Right atrium auricular region (tissue), 2 donors: Measurements from ENCODE around the gene BTG4. TPM values are rescaled to one million over a fixed set of nuclear protein-coding genes. Genes with fewer than 3 reads are reported as not detected.

Source experiments
- DNase-seq: peaks from one replicate; pipeline ENCODE4 v3.0.0-alpha.2; 2019; ENCODE audit warnings: low spot score
- H3K27ac ChIP-seq, 2 donors: fragments of 200-600 bp; sonication (generic); 1 replicate in 1 of 2; 2 replicates in 1 of 2; pipeline ENCODE4 v1.5.1; 2016 to 2019
- H3K27me3 ChIP-seq, 2 donors: fragments of 200-600 bp; sonication (generic); one replicate each; pipeline versions ENCODE4 v1.5.1 to v1.6.0; 2017 to 2019
- H3K36me3 ChIP-seq: fragments of 200-600 bp; sonication (generic); one replicate; pipeline ENCODE4 v1.5.1; 2016
- H3K4me1 ChIP-seq, 2 donors: fragments of 200-600 bp; sonication (generic); one replicate each; pipeline versions ENCODE4 v1.5.1 to v1.6.0; 2017 to 2019
- H3K4me3 ChIP-seq, 2 donors: fragments of 200-600 bp; sonication (generic); 1 replicate in 1 of 2; 2 replicates in 1 of 2; pipeline ENCODE4 v1.5.1; 2017 to 2019; ENCODE audit warnings: mild to moderate bottlenecking in 1 of 2, moderate library complexity in 1 of 2
- H3K9me3 ChIP-seq, 2 donors: fragments of 200-600 bp; sonication (generic); one replicate each; pipeline ENCODE4 v1.5.1; 2019
- microRNA counts, 2 donors: library from miRNA; unstranded; fragments of <30 nt; microRNA quantifications; one replicate each; lab custom pipeline; 2016 to 2017
- microRNA-seq, 2 donors: library from miRNA; unstranded; fragments of <30 nt; microRNA quantifications; one replicate each; pipeline ENCODE4, GENCODE V29; 2016 to 2017; ENCODE audit warnings: borderline number of aligned reads in 2 of 2, borderline replicate concordance in 1 of 2
- total RNA-seq, 2 donors: library from RNA; depleted of rRNA; stranded (reverse); fragments of >200 nt; gene quantifications; one replicate each; pipeline ENCODE4 v1.1.0, GENCODE V29; 2016
- TF ChIP-seq, protein P1 (sequence below), 2 donors: fragments of 200-600 bp; sonication (generic); IDR thresholded peaks; one replicate each; pipeline ENCODE4 v1.5.1; 2019; ENCODE audit warnings: antibody characterized with exemption in 2 of 2

BTG4 gene
- total RNA-seq, 2 donors from 2014 or later, result not detected

DNA sequence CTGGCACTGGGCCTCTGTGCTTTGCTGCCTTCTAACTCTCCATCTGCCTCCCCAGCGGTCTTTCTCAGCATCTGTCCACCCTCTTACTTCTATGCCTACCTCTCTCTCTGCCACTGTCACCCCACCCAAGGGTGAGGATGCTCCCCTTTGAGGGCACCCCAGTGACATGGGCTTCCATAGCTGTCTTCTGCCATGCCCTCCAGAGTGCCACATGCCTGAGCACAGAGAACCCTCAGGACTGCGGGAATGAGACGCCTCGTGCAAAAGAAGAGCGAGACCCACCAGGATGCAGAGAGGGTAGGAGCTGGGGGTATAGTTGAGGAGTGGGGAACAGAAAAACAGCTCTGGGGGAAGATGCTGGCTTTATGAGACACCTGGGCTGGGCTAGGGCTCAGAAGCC is 64.3 kb downstream of the BTG4 start:
- Histone ChIP-seq H3K4me3 (no peak overlapping the region), H3K9me3 (no peaks in the 10 kb centered on the region), H3K27me3 (no peaks in the 10 kb centered on the region), H3K27ac (no peak overlapping the region), H3K4me1 (peaks cover 0 to 15% of the 10 kb centered on the region in 2 donors), H3K36me3 (no peaks in the 10 kb centered on the region)
- TF ChIP-seq, protein P1, sequence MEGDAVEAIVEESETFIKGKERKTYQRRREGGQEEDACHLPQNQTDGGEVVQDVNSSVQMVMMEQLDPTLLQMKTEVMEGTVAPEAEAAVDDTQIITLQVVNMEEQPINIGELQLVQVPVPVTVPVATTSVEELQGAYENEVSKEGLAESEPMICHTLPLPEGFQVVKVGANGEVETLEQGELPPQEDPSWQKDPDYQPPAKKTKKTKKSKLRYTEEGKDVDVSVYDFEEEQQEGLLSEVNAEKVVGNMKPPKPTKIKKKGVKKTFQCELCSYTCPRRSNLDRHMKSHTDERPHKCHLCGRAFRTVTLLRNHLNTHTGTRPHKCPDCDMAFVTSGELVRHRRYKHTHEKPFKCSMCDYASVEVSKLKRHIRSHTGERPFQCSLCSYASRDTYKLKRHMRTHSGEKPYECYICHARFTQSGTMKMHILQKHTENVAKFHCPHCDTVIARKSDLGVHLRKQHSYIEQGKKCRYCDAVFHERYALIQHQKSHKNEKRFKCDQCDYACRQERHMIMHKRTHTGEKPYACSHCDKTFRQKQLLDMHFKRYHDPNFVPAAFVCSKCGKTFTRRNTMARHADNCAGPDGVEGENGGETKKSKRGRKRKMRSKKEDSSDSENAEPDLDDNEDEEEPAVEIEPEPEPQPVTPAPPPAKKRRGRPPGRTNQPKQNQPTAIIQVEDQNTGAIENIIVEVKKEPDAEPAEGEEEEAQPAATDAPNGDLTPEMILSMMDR (IDR thresholded peaks at IDR 0.05), result no peak
- no peak for DNase-seq

DNA sequence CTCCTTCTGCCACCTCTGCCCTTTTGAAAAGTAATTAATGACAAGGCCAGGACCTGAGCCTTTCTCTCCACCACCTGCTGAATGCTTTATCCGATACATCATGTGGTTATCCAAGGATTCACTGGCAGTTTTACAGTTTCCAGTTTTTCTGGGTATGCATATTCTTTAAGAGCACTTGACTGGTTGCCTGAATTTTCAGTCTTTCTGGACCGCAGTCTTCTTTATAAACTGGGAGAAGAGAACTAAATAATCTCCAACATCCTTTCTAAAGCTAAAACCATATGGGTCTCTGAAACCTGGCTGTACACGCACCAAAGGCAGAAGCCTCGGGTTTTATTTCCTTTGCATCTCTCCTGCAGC is 65.1 kb downstream of the BTG4 start:
- TF ChIP-seq, protein P1 (IDR thresholded peaks at IDR 0.05), result no peak
- Histone ChIP-seq H3K36me3 (no peaks in the 10 kb centered on the region), H3K9me3 (no peaks in the 10 kb centered on the region), H3K4me3 (no peak overlapping the region), H3K27me3 (no peaks in the 10 kb centered on the region), H3K27ac (no peak overlapping the region), H3K4me1 (peaks cover 0 to 15% of the 10 kb centered on the region in 2 donors)
- DNase-seq, result no peak

DNA sequence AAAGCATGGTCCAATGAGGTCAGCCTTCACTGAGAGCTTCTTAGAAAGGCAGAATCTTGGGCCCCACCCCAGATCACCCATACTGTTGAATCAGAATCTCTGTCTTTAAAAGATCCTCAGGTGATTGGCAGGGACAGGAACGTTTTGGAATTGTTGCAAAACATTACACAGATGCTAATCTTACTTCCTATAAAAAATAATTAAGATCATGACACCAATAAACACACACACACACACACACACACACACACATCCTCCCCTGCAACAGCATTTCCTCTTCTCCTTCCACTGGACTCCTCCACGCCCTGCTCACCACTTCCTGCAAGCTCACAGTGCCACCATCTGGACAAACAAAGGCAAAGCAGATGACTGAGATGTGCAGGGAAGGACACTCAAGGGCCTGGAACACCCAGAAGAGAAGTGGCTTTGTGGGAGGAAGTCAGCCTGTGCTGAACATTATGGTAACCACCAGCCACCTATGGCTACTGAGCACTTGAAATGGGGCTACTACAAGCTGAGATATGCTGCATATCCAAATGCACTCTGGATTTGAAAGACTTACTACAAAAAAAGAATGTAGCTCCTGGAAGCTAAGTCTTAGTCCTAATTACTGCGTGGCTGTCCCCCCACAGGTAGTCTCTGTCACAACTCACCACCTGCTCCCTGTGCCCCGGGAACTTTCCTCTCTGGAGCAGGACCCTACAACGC is 65.6 kb downstream of the BTG4 start:
- Histone ChIP-seq H3K36me3 (no peaks in the 10 kb centered on the region), H3K4me1 (peaks cover 0 to 15% of the 10 kb centered on the region in 2 donors), H3K9me3 (no peaks in the 10 kb centered on the region), H3K4me3 (no peak overlapping the region), H3K27me3 (no peaks in the 10 kb centered on the region), H3K27ac (no peak overlapping the region)
- TF ChIP-seq, protein P1 (IDR thresholded peaks at IDR 0.05), result peak; percentile 37 to 86
- DNase-seq, result peak; percentile 80

DNA sequence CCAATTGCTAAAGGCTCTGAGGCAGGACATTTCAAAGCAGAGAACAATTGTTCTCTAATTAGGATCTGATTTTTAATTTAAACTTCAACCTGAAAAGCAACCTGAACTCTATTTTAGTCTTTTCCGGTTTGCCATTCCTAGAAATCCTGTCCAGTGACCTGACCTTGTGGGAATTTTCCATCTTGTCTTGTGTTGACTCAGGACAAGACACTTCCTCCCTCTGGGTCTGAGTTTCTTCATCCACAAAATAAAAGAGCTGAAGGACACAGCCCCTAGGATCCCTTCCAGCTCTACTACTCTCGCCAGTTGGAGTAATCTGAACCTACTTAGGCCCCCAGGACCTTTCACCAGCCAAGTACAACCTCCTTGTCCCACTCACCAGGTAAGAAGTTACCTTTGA is 66.6 kb downstream of the BTG4 start:
- no peaks in the 10 kb centered on the region for H3K9me3 ChIP-seq
- peaks cover 0 to 15% of the 10 kb centered on the region in 2 donors for H3K4me1 ChIP-seq
- no peak overlapping the region for H3K27ac ChIP-seq
- DNase-seq, result no peak
- H3K27me3 ChIP-seq, result no peaks in the 10 kb centered on the region
- H3K36me3 ChIP-seq, result no peaks in the 10 kb centered on the region
- no peak overlapping the region for H3K4me3 ChIP-seq
- TF ChIP-seq, protein P1 (IDR thresholded peaks at IDR 0.05), result no peak

MicroRNA genes within 50 kb of the gene (microRNA counts, 767-probe panel; counts per million panel counts)
- microRNA hsa-miR-34b-3p (lab: Ali Mortazavi, UCI), result 0 to 31.0 counts per million in 2 donors
- 0 to 2,085 counts per million in 2 donors for microRNA hsa-miR-34c-3p (lab: Ali Mortazavi, UCI)
- 0 counts per million in 2 donors for microRNA hsa-miR-34c-5p (lab: Ali Mortazavi, UCI)

Small RNA genes within 50 kb of the gene (microRNA-seq; reads per million reads assigned to microRNA genes)
- gene MIR34B (0.71 to 2.8 reads per million in 2 donors), gene MIR34C (31.1 to 65.9 reads per million in 2 donors)

Other genes with a start within 250 kb of the BTG4 start
- under 1 TPM in 1 of 2 donors, not detected in 1; 0.47 TPM for gene POU2AF3, start 213.8 kb downstream of the BTG4 start, total RNA-seq
- gene POU2AF1, start 133.1 kb downstream of the BTG4 start, total RNA-seq, result 1 to 10 TPM in 1 of 2 donors, under 1 TPM in 1; 0.11 to 1.6 TPM
- gene HOATZ, start 2.4 kb upstream of the BTG4 start, total RNA-seq, result not detected
- gene LAYN, start 28.3 kb upstream of the BTG4 start, total RNA-seq, result 10 to 100 TPM in 1 of 2 donors, 1 to 10 TPM in 1; 5.9 to 12.3 TPM
- gene SIK2, start 90.1 kb upstream of the BTG4 start, total RNA-seq, result 10 to 100 TPM; 23.5 to 28.0 TPM